GM06990 (cell line): ENCODE measurements around the gene KATNIP.
"Not testable (repeated sequence)": the region's sequence is repeated elsewhere in the genome, so short reads cannot be mapped to it uniquely, and the experiment has no call there.

Experiments
- DNase-seq: peaks from one replicate; pipeline ENCODE4 v3.0.0-alpha.2; 2011; ENCODE audit not compliant: insufficient read length; ENCODE audit errors: extremely low read depth
- H3K27me3 ChIP-seq: replicated peaks from 2 replicates; pipeline ENCODE4 v1.6.0; 2011; ENCODE audit warnings: low read length; ENCODE audit not compliant: control insufficient read depth, insufficient read depth
- H3K36me3 ChIP-seq: 2 replicates; pipeline ENCODE4 v1.5.1; 2011; ENCODE audit warnings: low read length; ENCODE audit not compliant: control insufficient read depth, insufficient read depth
- H3K4me3 ChIP-seq: replicated peaks from 2 replicates; pipeline ENCODE4 v1.5.1; 2011; ENCODE audit warnings: low read depth, mild to moderate bottlenecking, control low read depth, low read length
- CTCF ChIP-seq: IDR thresholded peaks from 2 replicates; pipeline ENCODE4 v1.5.1; 2011; ENCODE audit warnings: low read length, control low read depth, mild to moderate bottlenecking, inconsistent platforms; ENCODE audit not compliant: insufficient read depth, poor library complexity, severe bottlenecking

KATNIP gene

GRCh38 chr16:27561216-27561615, 11.3 kb downstream of the KATNIP start:
- DNase-seq: no peak
- no peaks in the 10 kb centered on the region for H3K27me3 ChIP-seq
- no peak overlapping the region for H3K4me3 ChIP-seq
- TF ChIP-seq CTCF: no peak
- no peaks in the 10 kb centered on the region for H3K36me3 ChIP-seq

- DNase-seq: no peak
- no peak overlapping the region for H3K4me3 ChIP-seq
- H3K36me3 ChIP-seq: no peaks in the 10 kb centered on the region
- no peaks in the 10 kb centered on the region for H3K27me3 ChIP-seq
- TF ChIP-seq CTCF: no peak
Observed at GRCh38 chr16:27564224-27564623, 14.3 kb downstream of the KATNIP start.

- H3K4me3 ChIP-seq: no peak overlapping the region
- H3K27me3 ChIP-seq: no peaks in the 10 kb centered on the region
- no peak for TF ChIP-seq CTCF
- DNase-seq: no peak
- no peaks in the 10 kb centered on the region for H3K36me3 ChIP-seq
Observed at GRCh38 chr16:27566417-27566816, 16.5 kb downstream of the KATNIP start.

- no peaks in the 10 kb centered on the region for H3K36me3 ChIP-seq
- H3K4me3 ChIP-seq: no peak overlapping the region
- H3K27me3 ChIP-seq: no peaks in the 10 kb centered on the region
- no peak for DNase-seq
- TF ChIP-seq CTCF: no peak
Observed at GRCh38 chr16:27568077-27568476, 18.1 kb downstream of the KATNIP start.

GRCh38 chr16:27570986-27571385, 21.0 kb downstream of the KATNIP start:
- not testable (repeated sequence) for H3K36me3 ChIP-seq, DNase-seq, H3K27me3 ChIP-seq, H3K4me3 ChIP-seq

GRCh38 chr16:27571433-27572326, 21.7 kb downstream of the KATNIP start:
- no peak for DNase-seq
- Histone ChIP-seq H3K27me3 (no peaks in the 10 kb centered on the region), H3K4me3 (no peak overlapping the region), H3K36me3 (no peaks in the 10 kb centered on the region)
- TF ChIP-seq CTCF: no peak
